Measurements from ENCODE around the gene ABLIM2. TPM values are rescaled to one million over a fixed set of nuclear protein-coding genes. Genes with fewer than 3 reads are reported as not detected.
"Not testable (repeated sequence)": the region's sequence is repeated elsewhere in the genome, so short reads cannot be mapped to it uniquely, and the experiment has no call there.

Gene ABLIM2
- total and polyA plus RNA-seq, 2 experiments from 2014 or later = 1.5 to 4.3 TPM

DNA sequence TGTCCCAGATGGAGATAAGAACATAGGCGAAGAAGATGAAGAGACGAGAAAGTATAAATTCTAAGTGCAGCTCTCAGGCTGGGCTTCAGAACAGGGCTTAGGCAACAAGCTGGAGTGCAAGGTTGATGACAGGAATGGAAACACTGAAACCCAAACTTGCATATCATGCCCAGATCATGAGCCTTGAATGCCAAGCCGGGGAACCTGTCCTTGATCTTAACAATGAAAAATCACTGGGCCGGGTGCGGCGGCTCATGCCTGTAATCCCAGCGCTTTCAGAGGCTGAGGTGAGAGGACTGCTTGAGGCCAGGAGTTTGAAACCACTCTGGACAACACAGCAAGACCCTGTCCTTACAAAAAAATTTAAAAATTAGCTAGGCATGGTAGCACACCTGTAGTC is 236.1 kb downstream of the ABLIM2 start:
- Mint-ChIP-seq H3K4me3 (no peak overlapping the region; the same call in 2 of the 3 replicates), H3K4me1 (peaks cover 20% of the 10 kb centered on the region), H3K36me3 (ENCODE audit: low read depth) (peaks cover 3% of the 10 kb centered on the region), H3K27me3 (ENCODE audit: insufficient read depth, low read depth, poor library complexity) (peaks cover 7% of the 10 kb centered on the region), H3K9me3 (peaks cover 5% of the 10 kb centered on the region; the same call in 2 of the 3 replicates), H3K27ac (no peak overlapping the region)
- ATAC-seq = no peak
- TF ChIP-seq JUNB (IDR thresholded peaks at IDR 0.05; ENCODE audit: unreplicated experiment) = no peak
- no peak for TF ChIP-seq EZH2 (IDR thresholded peaks at IDR 0.05; ENCODE audit: low read depth, unreplicated experiment)
- Histone ChIP-seq H3K9me2 (ENCODE audit: insufficient read depth) (peaks cover 8% of the 10 kb centered on the region; the same call in 1 of the 2 replicates), H3K4me1 (ENCODE audit: insufficient read depth) (peaks cover 4% of the 10 kb centered on the region; the same call in 1 of the 2 replicates), H3K4me2 (no peak overlapping the region), H3F3A (replicated peaks; ENCODE audit: low read depth) (no peaks in the 10 kb centered on the region), H3K79me2 (replicated peaks; ENCODE audit: insufficient read depth) (peaks cover 89% of the 10 kb centered on the region), H2AFZ (no peak overlapping the region), H3K27me3 (ENCODE audit: insufficient read depth) (no peaks in the 10 kb centered on the region), H3K27ac (ENCODE audit: low read depth) (0 out of 2 replicates have a peak overlapping the region, but pooled peaks have one; percentile 13), H3K36me3 (ENCODE audit: insufficient read depth) (no peaks in the 10 kb centered on the region), H4K20me1 (replicated peaks; ENCODE audit: insufficient read depth) (no peaks in the 10 kb centered on the region; the same call in 1 of the 2 replicates), H3K4me3 (no peak overlapping the region)
- no peak for DNase-seq (ENCODE audit: low spot score)

DNA sequence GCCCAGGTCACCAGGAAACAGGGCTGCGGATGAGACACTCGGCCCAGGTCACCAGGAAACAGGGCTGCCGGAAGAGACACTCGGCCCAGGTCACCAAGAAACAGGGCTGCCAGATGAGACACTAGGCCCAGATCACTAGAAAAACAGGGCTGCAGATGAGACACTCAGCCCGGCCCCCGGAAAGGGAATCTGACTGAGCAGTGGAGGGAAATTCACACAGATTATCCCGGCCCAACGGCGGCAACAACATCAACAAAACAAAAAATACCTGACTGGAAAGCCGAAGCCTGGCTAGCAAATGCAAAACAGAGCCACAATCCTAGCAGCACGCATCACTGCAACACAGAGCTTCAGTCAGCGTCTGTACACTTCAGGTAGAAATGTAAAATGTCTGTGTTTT is 239.6 kb downstream of the ABLIM2 start:
- Histone ChIP-seq H3F3A (replicated peaks; ENCODE audit: low read depth) (no peaks in the 10 kb centered on the region), H3K27me3 (ENCODE audit: insufficient read depth) (no peaks in the 10 kb centered on the region), H4K20me1 (replicated peaks; ENCODE audit: insufficient read depth) (no peaks in the 10 kb centered on the region), H3K9me2 (ENCODE audit: insufficient read depth) (peaks cover 8% of the 10 kb centered on the region; the same call in 1 of the 2 replicates), H3K27ac (ENCODE audit: low read depth) (peak overlapping the region; percentile 60; the same call in 1 of the 2 replicates), H2AFZ (no peak overlapping the region), H3K4me3 (no peak overlapping the region), H3K79me2 (replicated peaks; ENCODE audit: insufficient read depth) (peaks cover 89% of the 10 kb centered on the region), H3K36me3 (ENCODE audit: insufficient read depth) (no peaks in the 10 kb centered on the region), H3K4me2 (no peak overlapping the region; the same call in 1 of the 2 replicates), H3K4me1 (ENCODE audit: insufficient read depth) (peaks cover 21% of the 10 kb centered on the region)
- H3K4me1 Mint-ChIP-seq = peaks cover 38% of the 10 kb centered on the region
- DNase-seq (ENCODE audit: low spot score) (no peak), ATAC-seq (no peak)
- peaks cover 5% of the 10 kb centered on the region; the same call in 2 of the 3 replicates for H3K9me3 Mint-ChIP-seq
- peak overlapping the region; percentile 72; the same call in 1 of the 2 replicates for H3K27ac Mint-ChIP-seq
- peaks cover 3% of the 10 kb centered on the region for H3K36me3 Mint-ChIP-seq (ENCODE audit: low read depth)
- H3K27me3 Mint-ChIP-seq (ENCODE audit: insufficient read depth, low read depth, poor library complexity) = peaks cover 8% of the 10 kb centered on the region
- H3K4me3 Mint-ChIP-seq = no peak overlapping the region
- TF ChIP-seq, protein P1, sequence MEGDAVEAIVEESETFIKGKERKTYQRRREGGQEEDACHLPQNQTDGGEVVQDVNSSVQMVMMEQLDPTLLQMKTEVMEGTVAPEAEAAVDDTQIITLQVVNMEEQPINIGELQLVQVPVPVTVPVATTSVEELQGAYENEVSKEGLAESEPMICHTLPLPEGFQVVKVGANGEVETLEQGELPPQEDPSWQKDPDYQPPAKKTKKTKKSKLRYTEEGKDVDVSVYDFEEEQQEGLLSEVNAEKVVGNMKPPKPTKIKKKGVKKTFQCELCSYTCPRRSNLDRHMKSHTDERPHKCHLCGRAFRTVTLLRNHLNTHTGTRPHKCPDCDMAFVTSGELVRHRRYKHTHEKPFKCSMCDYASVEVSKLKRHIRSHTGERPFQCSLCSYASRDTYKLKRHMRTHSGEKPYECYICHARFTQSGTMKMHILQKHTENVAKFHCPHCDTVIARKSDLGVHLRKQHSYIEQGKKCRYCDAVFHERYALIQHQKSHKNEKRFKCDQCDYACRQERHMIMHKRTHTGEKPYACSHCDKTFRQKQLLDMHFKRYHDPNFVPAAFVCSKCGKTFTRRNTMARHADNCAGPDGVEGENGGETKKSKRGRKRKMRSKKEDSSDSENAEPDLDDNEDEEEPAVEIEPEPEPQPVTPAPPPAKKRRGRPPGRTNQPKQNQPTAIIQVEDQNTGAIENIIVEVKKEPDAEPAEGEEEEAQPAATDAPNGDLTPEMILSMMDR (conservative IDR thresholded peaks at IDR 0.05; ENCODE audit: low read depth in 2 of 2) = no peak
- TF ChIP-seq STAT1 (IDR thresholded peaks at IDR 0.05; ENCODE audit: unreplicated experiment) = no peak
- TF ChIP-seq EZH2phosphoT487 (IDR thresholded peaks at IDR 0.05; ENCODE audit: unreplicated experiment) = no peak
- no peak for TF ChIP-seq CREB1 (CRISPR knock-in tag; IDR thresholded peaks at IDR 0.05; ENCODE audit: low read depth)

DNA sequence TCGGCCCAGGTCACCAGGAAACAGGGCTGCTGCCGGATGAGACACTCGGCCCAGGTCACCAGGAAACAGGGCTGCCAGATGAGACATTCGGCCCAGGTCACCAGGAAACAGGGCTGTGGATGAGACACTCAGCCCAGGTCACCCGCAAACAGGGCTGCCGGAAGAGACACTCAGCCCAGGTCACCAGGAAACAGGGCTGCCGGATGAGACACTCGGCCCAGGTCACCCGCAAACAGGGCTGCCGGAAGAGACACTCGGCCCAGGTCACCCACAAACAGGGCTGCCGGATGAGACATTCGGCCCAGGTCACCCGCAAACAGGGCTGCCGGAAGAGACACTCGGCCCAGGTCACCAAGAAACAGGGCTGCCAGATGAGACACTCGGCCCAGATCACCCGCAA is 240.4 kb downstream of the ABLIM2 start:
- not testable (repeated sequence) for H2AFZ ChIP-seq; H3F3A ChIP-seq (replicated peaks; ENCODE audit: low read depth); H4K20me1 ChIP-seq (replicated peaks; ENCODE audit: insufficient read depth); DNase-seq (ENCODE audit: low spot score); H3K4me3 Mint-ChIP-seq; ATAC-seq; H3K4me3 ChIP-seq; H3K36me3 ChIP-seq (ENCODE audit: insufficient read depth); H3K27me3 ChIP-seq (ENCODE audit: insufficient read depth); H3K27me3 Mint-ChIP-seq (ENCODE audit: insufficient read depth, low read depth, poor library complexity); H3K4me2 ChIP-seq; H3K9me2 ChIP-seq (ENCODE audit: insufficient read depth); H3K36me3 Mint-ChIP-seq (ENCODE audit: low read depth); H3K27ac ChIP-seq (ENCODE audit: low read depth); H3K9me3 Mint-ChIP-seq
- H3K27ac Mint-ChIP-seq = peak overlapping the region; percentile 3; the same call in 1 of the 2 replicates
- H3K4me1 Mint-ChIP-seq = peaks cover 38% of the 10 kb centered on the region
- Histone ChIP-seq H3K4me1 (ENCODE audit: insufficient read depth) (peaks cover 20% of the 10 kb centered on the region), H3K79me2 (replicated peaks; ENCODE audit: insufficient read depth) (peaks cover 89% of the 10 kb centered on the region)
